Activated CD4-positive, alpha-beta T cell treated with anti-CD3 and anti-CD28 coated beads, Interleukin-2, amount 50 U/mL, for 24 hours (primary cell): ENCODE results near the gene ASMTL.

Source experiments
- DNase-seq, 2 donors: peaks; one replicate each; pipeline ENCODE4 v3.0.0-alpha.2; 2020; ENCODE audit warnings: low read depth in 1 of 2, low spot score in 1 of 2

Gene ASMTL

GRCh38 chrX:1357993-1358392 lies 94.7 kb downstream of the ASMTL start:
- DNase-seq = no peak

GRCh38 chrX:1355131-1356046 lies 97.3 kb downstream of the ASMTL start:
- DNase-seq = no peak

GRCh38 chrX:1354036-1355019 lies 98.4 kb downstream of the ASMTL start:
- DNase-seq = no peak
